CD14-positive monocyte (primary cell): Measurements from ENCODE around the gene SERPINA4. TPM values are rescaled to one million over a fixed set of nuclear protein-coding genes. Genes with fewer than 3 reads are reported as not detected.

Experiments used
- DNase-seq, 3 donors: peaks; one replicate each; pipeline ENCODE4 v3.0.0-alpha.2; 2011 to 2022
- H2AFZ ChIP-seq: 2 replicates; pipeline ENCODE4 v1.6.0; 2012; ENCODE audit warnings: mild to moderate bottlenecking, low read depth, low read length, inconsistent platforms; ENCODE audit not compliant: insufficient read depth, poor library complexity, severe bottlenecking
- H3K27ac ChIP-seq, 2 donors: 1 replicate in 1 of 2; 2 replicates in 1 of 2; pipeline ENCODE4 v1.5.1; 2012 to 2013; ENCODE audit warnings: low read length in 2 of 2, control low read depth in 1 of 2, inconsistent platforms in 1 of 2, low read depth in 1 of 2, mild to moderate bottlenecking in 1 of 2
- H3K27me3 ChIP-seq, 2 donors: one replicate each; pipeline versions ENCODE4 v1.6.0 to v1.6.1; 2011 to 2013; ENCODE audit warnings: low read length in 2 of 2; ENCODE audit not compliant: control insufficient read depth in 2 of 2, insufficient read depth in 2 of 2
- H3K36me3 ChIP-seq, 2 donors: replicated peaks in 1 of 2; 1 replicate in 1 of 2; 2 replicates in 1 of 2; pipeline versions ENCODE4 v1.5.1 to v1.6.1; 2012 to 2013; ENCODE audit warnings: low read length in 2 of 2, control low read depth in 1 of 2, inconsistent platforms in 1 of 2, mild to moderate bottlenecking in 1 of 2; ENCODE audit not compliant: insufficient read depth in 2 of 2, control insufficient read depth in 1 of 2
- H3K4me1 ChIP-seq, 2 donors: 1 replicate in 1 of 2; 2 replicates in 1 of 2; pipeline versions ENCODE4 v1.5.1 to v1.6.1; 2012 to 2013; ENCODE audit warnings: low read length in 2 of 2, control low read depth in 1 of 2, inconsistent platforms in 1 of 2, mild to moderate bottlenecking in 1 of 2, moderate library complexity in 1 of 2; ENCODE audit not compliant: insufficient read depth in 2 of 2, control insufficient read depth in 1 of 2
- H3K4me2 ChIP-seq: replicated peaks from 2 replicates; pipeline ENCODE3; 2012; ENCODE audit warnings: low read length, moderate library complexity, mild to moderate bottlenecking; ENCODE audit not compliant: poor library complexity, severe bottlenecking; ENCODE audit errors: extremely low read depth
- H3K4me3 ChIP-seq, 3 experiments: fragments of 200-600 bp in 1 of 3; sonication (generic) in 1 of 3; replicated peaks in 1 of 3; 1 replicate in 2 of 3; 2 replicates in 1 of 3; pipeline ENCODE4 v1.5.1; 2011 to 2013; ENCODE audit warnings: low read length in 3 of 3, mild to moderate bottlenecking in 3 of 3, control low read depth in 2 of 3, low read depth in 2 of 3, inconsistent platforms in 1 of 3, moderate library complexity in 1 of 3
- H3K79me2 ChIP-seq: 2 replicates; pipeline ENCODE4 v1.6.0; 2012; ENCODE audit warnings: mild to moderate bottlenecking, control low read depth, inconsistent platforms, low read length, moderate library complexity; ENCODE audit not compliant: insufficient read depth
- H3K9ac ChIP-seq: 2 replicates; pipeline ENCODE4 v1.6.0; 2017; ENCODE audit warnings: low read length, mild to moderate bottlenecking; ENCODE audit not compliant: insufficient read depth, poor library complexity, severe bottlenecking
- H3K9me3 ChIP-seq, 2 donors: replicated peaks in 1 of 2; 1 replicate in 1 of 2; 2 replicates in 1 of 2; pipeline versions ENCODE4 v1.5.1 to v1.6.1; 2012 to 2013; ENCODE audit warnings: low read length in 2 of 2, control low read depth in 1 of 2; ENCODE audit not compliant: control insufficient read depth in 1 of 2, insufficient read depth in 1 of 2
- H4K20me1 ChIP-seq: 2 replicates; pipeline ENCODE4 v1.6.0; 2012; ENCODE audit warnings: mild to moderate bottlenecking, low read length, control low read depth, moderate library complexity; ENCODE audit not compliant: insufficient read depth
- H3K27ac Mint-ChIP-seq, 7 donors: one replicate each; pipeline ENCODE4 v1.8.0; 2020; ENCODE audit warnings: mild to moderate bottlenecking in 7 of 7, mixed read lengths in 7 of 7, moderate library complexity in 6 of 7, inconsistent platforms in 2 of 7
- H3K27me3 Mint-ChIP-seq, 3 donors: one replicate each; pipeline ENCODE4 v1.8.0; 2021 to 2022; ENCODE audit warnings: low read depth in 3 of 3, mild to moderate bottlenecking in 3 of 3, mixed read lengths in 3 of 3, moderate library complexity in 3 of 3, inconsistent platforms in 1 of 3
- H3K36me3 Mint-ChIP-seq, 2 donors: one replicate each; pipeline ENCODE4 v1.8.0; 2020; ENCODE audit warnings: mixed read lengths in 2 of 2, inconsistent platforms in 1 of 2, mild to moderate bottlenecking in 1 of 2
- H3K4me1 Mint-ChIP-seq: one replicate; pipeline ENCODE4 v1.8.0; 2020; ENCODE audit warnings: mild to moderate bottlenecking, mixed read lengths
- H3K4me3 Mint-ChIP-seq, 2 donors: one replicate each; pipeline ENCODE4 v1.8.0; 2020; ENCODE audit warnings: mild to moderate bottlenecking in 2 of 2, mixed read lengths in 2 of 2, moderate library complexity in 1 of 2
- H3K9me3 Mint-ChIP-seq, 7 donors: one replicate each; pipeline ENCODE4 v1.8.0; 2020 to 2022; ENCODE audit warnings: mixed read lengths in 7 of 7, mild to moderate bottlenecking in 6 of 7, moderate library complexity in 6 of 7, inconsistent platforms in 2 of 7
- CTCF ChIP-seq: fragments of 200-600 bp; IDR thresholded peaks from one replicate; pipeline ENCODE4 v1.8.0; 2022; ENCODE audit warnings: antibody characterized with exemption, mild to moderate bottlenecking
- WGBS: methylation state at CpG from one replicate; pipeline ENCODE4 v1.1.5; 2013; ENCODE audit warnings: missing lambda C conversion rate; ENCODE audit not compliant: insufficient coverage; 5-methylcytosine and 5-hydroxymethylcytosine counted together
- intact Hi-C, 2 donors: fragments of 100-400 bp; cut with micrococcal nuclease; formaldehyde crosslinking; loops; one replicate each; pipeline versions ENCODE4 v1.15.0 to v1.15.1; 2023
- polyA plus RNA-seq, 3 donors: library from polyadenylated mRNA; depleted of rRNA in 1 of 3; unstranded in 2 of 3; stranded (reverse) in 1 of 3; fragments of 300-500 nt in 2 of 3; fragments of >200 nt in 1 of 3; fragmentation: Illumina TruSeq in 2 of 3; gene quantifications; 1 replicate in 2 of 3; 2 replicates in 1 of 3; pipeline ENCODE4 v1.2.3, GENCODE V29; 2012 to 2021

The SERPINA4 gene
- polyA plus RNA-seq, 3 donors = not detected

GRCh38 chr14:94615823-94616570 lies 54.8 kb downstream of the SERPINA4 start:
- peaks cover 21 to 45% of the 10 kb centered on the region in 2 donors for H3K9me3 ChIP-seq
- no peak overlapping the region for H3K9ac ChIP-seq
- no peaks in the 10 kb centered on the region for H3K4me1 ChIP-seq
- Mint-ChIP-seq H3K27ac (no peak overlapping the region), H3K4me3 (no peak overlapping the region), H3K36me3 (no peaks in the 10 kb centered on the region), H3K9me3 (peaks cover 22 to 33% (median 26%) of the 10 kb centered on the region in 7 donors), H3K27me3 (peaks cover 3 to 9% (median 6%) of the 10 kb centered on the region in 3 donors), H3K4me1 (no peaks in the 10 kb centered on the region)
- H3K36me3 ChIP-seq = no peaks in the 10 kb centered on the region
- no peak overlapping the region for H3K27ac ChIP-seq
- no peak overlapping the region for H2AFZ ChIP-seq
- H3K79me2 ChIP-seq = no peaks in the 10 kb centered on the region
- no peak overlapping the region for H3K4me3 ChIP-seq
- no peak for DNase-seq
- H3K4me2 ChIP-seq = no peak overlapping the region
- H3K27me3 ChIP-seq = no peaks in the 10 kb centered on the region
- 84% methylated on average over 5 of the region's 8 CpGs for WGBS
- intact Hi-C loops = no loop called here
- no peak for TF ChIP-seq CTCF
- no peaks in the 10 kb centered on the region for H4K20me1 ChIP-seq

- H3K9ac ChIP-seq = no peak overlapping the region
- peaks cover 22 to 36% (median 28%) of the 10 kb centered on the region in 7 donors for H3K9me3 Mint-ChIP-seq
Measured at GRCh38 chr14:94617366-94617941, 56.2 kb downstream of the SERPINA4 start.

More at GRCh38 chr14:94617366-94617941, 56.2 kb downstream of the SERPINA4 start:
- H4K20me1 ChIP-seq = no peaks in the 10 kb centered on the region
- H3K27me3 ChIP-seq = no peaks in the 10 kb centered on the region
- no peak overlapping the region for H3K27ac ChIP-seq
- Mint-ChIP-seq H3K4me3 (no peak overlapping the region), H3K27me3 (peaks cover 3 to 11% (median 6%) of the 10 kb centered on the region in 3 donors), H3K4me1 (no peaks in the 10 kb centered on the region), H3K36me3 (no peaks in the 10 kb centered on the region), H3K27ac (no peak overlapping the region)
- no CpG with 5 or more reads among the region's 5 CpGs for WGBS
- no peaks in the 10 kb centered on the region for H3K79me2 ChIP-seq
- peaks cover 21 to 45% of the 10 kb centered on the region in 2 donors for H3K9me3 ChIP-seq
- H3K4me2 ChIP-seq = no peak overlapping the region
- no peak for TF ChIP-seq CTCF
- no peak overlapping the region for H2AFZ ChIP-seq
- no peaks in the 10 kb centered on the region for H3K36me3 ChIP-seq
- no peaks in the 10 kb centered on the region for H3K4me1 ChIP-seq
- DNase-seq = no peak
- intact Hi-C loops = no loop called here
- no peak overlapping the region for H3K4me3 ChIP-seq
